ENCODE measurements around the gene ABI3BP.

The ABI3BP gene

GRCh38 chr3:100891827-100892226 lies 101.4 kb downstream of the ABI3BP start:
- no peak for DNase-seq (ENCODE audit: low spot score)

GRCh38 chr3:100891033-100891432 lies 102.2 kb downstream of the ABI3BP start:
- no peak for DNase-seq (ENCODE audit: low spot score)

GRCh38 chr3:100888881-100889280 lies 104.3 kb downstream of the ABI3BP start:
- no peak for DNase-seq (ENCODE audit: low spot score)

GRCh38 chr3:100882571-100882984 lies 110.6 kb downstream of the ABI3BP start:
- no peak for DNase-seq (ENCODE audit: low spot score)

GRCh38 chr3:100880845-100881244 lies 112.4 kb downstream of the ABI3BP start:
- no peak for DNase-seq (ENCODE audit: low spot score)

- peak; percentile 3 for DNase-seq (ENCODE audit: low spot score)
These were observed 113.1 kb downstream of the ABI3BP start for GRCh38 chr3:100880072-100880471.

- no peak for DNase-seq (ENCODE audit: low spot score)
These were observed 113.9 kb downstream of the ABI3BP start for GRCh38 chr3:100879195-100879810.

- DNase-seq (ENCODE audit: low spot score) = no peak
These were observed 115.9 kb downstream of the ABI3BP start for GRCh38 chr3:100877286-100877685.

GRCh38 chr3:100875239-100875638 lies 118.0 kb downstream of the ABI3BP start:
- no peak for DNase-seq (ENCODE audit: low spot score)

GRCh38 chr3:100873611-100874010 lies 119.6 kb downstream of the ABI3BP start:
- no peak for DNase-seq (ENCODE audit: low spot score)

GRCh38 chr3:100871306-100871705 lies 121.9 kb downstream of the ABI3BP start:
- DNase-seq (ENCODE audit: low spot score) = no peak

GRCh38 chr3:100869787-100870186 lies 123.4 kb downstream of the ABI3BP start:
- DNase-seq (ENCODE audit: low spot score) = no peak

- DNase-seq (ENCODE audit: low spot score) = no peak
These were observed 124.3 kb downstream of the ABI3BP start for GRCh38 chr3:100868894-100869293.

GRCh38 chr3:100868096-100868495 lies 125.1 kb downstream of the ABI3BP start:
- no peak for DNase-seq (ENCODE audit: low spot score)

GRCh38 chr3:100865442-100865841 lies 127.8 kb downstream of the ABI3BP start:
- DNase-seq (ENCODE audit: low spot score) = no peak

- DNase-seq (ENCODE audit: low spot score) = no peak
These were observed 128.6 kb downstream of the ABI3BP start for GRCh38 chr3:100864471-100865250.

- no peak for DNase-seq (ENCODE audit: low spot score)
These were observed 135.4 kb downstream of the ABI3BP start for GRCh38 chr3:100857863-100858262.

GRCh38 chr3:100856821-100857220 lies 136.4 kb downstream of the ABI3BP start:
- no peak for DNase-seq (ENCODE audit: low spot score)

- DNase-seq (ENCODE audit: low spot score) = no peak
These were observed 140.4 kb downstream of the ABI3BP start for GRCh38 chr3:100852840-100853239.

- no peak for DNase-seq (ENCODE audit: low spot score)
These were observed 142.5 kb downstream of the ABI3BP start for GRCh38 chr3:100850701-100851100.

GRCh38 chr3:100850156-100850555 lies 143.1 kb downstream of the ABI3BP start:
- DNase-seq (ENCODE audit: low spot score) = no peak

GRCh38 chr3:100844063-100844936 lies 148.9 kb downstream of the ABI3BP start:
- no peak for DNase-seq (ENCODE audit: low spot score)

GRCh38 chr3:100838157-100838556 lies 155.1 kb downstream of the ABI3BP start:
- DNase-seq (ENCODE audit: low spot score) = no peak

Measured in pons (tissue), 1 donor.